HG02588 (cell line): ENCODE results near the gene ACADSB.

Source experiments
- ATAC-seq: cut with Tn5 transposase; IDR thresholded peaks from one replicate; pipeline ENCODE4 v1.9.1; 2021; ENCODE audit warnings: mild to moderate bottlenecking, moderate library complexity; ENCODE audit not compliant: unreplicated experiment

The ACADSB gene

GRCh38 chr10:123038782-123039631, 30.2 kb downstream of the ACADSB start:
- ATAC-seq: no peak

- ATAC-seq: no peak
Observed at GRCh38 chr10:123039632-123039930, 30.8 kb downstream of the ACADSB start.

GRCh38 chr10:123042708-123043408, 34.1 kb downstream of the ACADSB start:
- ATAC-seq: no peak

- ATAC-seq: no peak
Observed at GRCh38 chr10:123043409-123043925, 34.7 kb downstream of the ACADSB start.

GRCh38 chr10:123044391-123044790, 35.6 kb downstream of the ACADSB start:
- ATAC-seq: no peak

GRCh38 chr10:123045961-123046731, 37.3 kb downstream of the ACADSB start:
- no peak for ATAC-seq

- ATAC-seq: no peak
Observed at GRCh38 chr10:123057968-123058367, 49.2 kb downstream of the ACADSB start.

GRCh38 chr10:123061865-123062264, 53.1 kb downstream of the ACADSB start:
- ATAC-seq: no peak

GRCh38 chr10:123062726-123063125, 53.9 kb downstream of the ACADSB start:
- ATAC-seq: no peak

- no peak for ATAC-seq
Observed at GRCh38 chr10:123068087-123068853, 59.5 kb downstream of the ACADSB start.

- ATAC-seq: no peak
Observed at GRCh38 chr10:123069246-123069986, 60.6 kb downstream of the ACADSB start.

- ATAC-seq: no peak
Observed at GRCh38 chr10:123073187-123073586, 64.4 kb downstream of the ACADSB start.

GRCh38 chr10:123074215-123074614, 65.4 kb downstream of the ACADSB start:
- no peak for ATAC-seq

- no peak for ATAC-seq
Observed at GRCh38 chr10:123081896-123082295, 73.1 kb downstream of the ACADSB start.

GRCh38 chr10:123083811-123084210, 75.0 kb downstream of the ACADSB start:
- no peak for ATAC-seq

GRCh38 chr10:123086281-123086680, 77.5 kb downstream of the ACADSB start:
- no peak for ATAC-seq

GRCh38 chr10:123087348-123087747, 78.5 kb downstream of the ACADSB start:
- ATAC-seq: no peak

GRCh38 chr10:123087786-123088185, 79.0 kb downstream of the ACADSB start:
- ATAC-seq: no peak

- ATAC-seq: no peak
Observed at GRCh38 chr10:123092635-123093414, 84.0 kb downstream of the ACADSB start.
